ENCODE data around the gene CCDC136.
A peak's percentile ranks its signal among the peaks of the same experiment; 100 is the strongest.

CCDC136 gene

GRCh38 chr7:128865996-128866877 is 74.5 kb downstream of the CCDC136 start:
- H3K4me3 ChIP-seq (ENCODE audit: low read depth, low read length) = no peak overlapping the region
- TF ChIP-seq CTCF (IDR thresholded peaks at IDR 0.05; ENCODE audit: borderline replicate concordance, insufficient read depth, low read depth, low read length) = no peak

- no peak overlapping the region for H3K4me3 ChIP-seq (ENCODE audit: low read depth, low read length)
- TF ChIP-seq CTCF (IDR thresholded peaks at IDR 0.05; ENCODE audit: borderline replicate concordance, insufficient read depth, low read depth, low read length) = no peak
Measured at GRCh38 chr7:128867241-128867640, 75.5 kb downstream of the CCDC136 start.

GRCh38 chr7:128867842-128868623 is 76.3 kb downstream of the CCDC136 start:
- H3K4me3 ChIP-seq (ENCODE audit: low read depth, low read length) = no peak overlapping the region

GRCh38 chr7:128868624-128869137 is 76.9 kb downstream of the CCDC136 start:
- no peak for TF ChIP-seq CTCF (IDR thresholded peaks at IDR 0.05; ENCODE audit: borderline replicate concordance, insufficient read depth, low read depth, low read length)
- H3K4me3 ChIP-seq (ENCODE audit: low read depth, low read length) = no peak overlapping the region

More at GRCh38 chr7:128867842-128868623, 76.3 kb downstream of the CCDC136 start:
- TF ChIP-seq CTCF (IDR thresholded peaks at IDR 0.05; ENCODE audit: borderline replicate concordance, insufficient read depth, low read depth, low read length) = no peak

- TF ChIP-seq CTCF (IDR thresholded peaks at IDR 0.05; ENCODE audit: borderline replicate concordance, insufficient read depth, low read depth, low read length) = peak; percentile 27; the same call in 1 of the 2 replicates
- H3K4me3 ChIP-seq (ENCODE audit: low read depth, low read length) = peak overlapping the region; percentile 46
Measured at GRCh38 chr7:128869138-128869943, 77.6 kb downstream of the CCDC136 start.

- peak overlapping the region; percentile 46 for H3K4me3 ChIP-seq (ENCODE audit: low read depth, low read length)
- TF ChIP-seq CTCF (IDR thresholded peaks at IDR 0.05; ENCODE audit: borderline replicate concordance, insufficient read depth, low read depth, low read length) = no peak
Measured at GRCh38 chr7:128869944-128870285, 78.1 kb downstream of the CCDC136 start.
